ENCODE data around the gene L1TD1.
"Not testable (repeated sequence)": the region's sequence is repeated elsewhere in the genome, so short reads cannot be mapped to it uniquely, and the experiment has no call there.

Gene L1TD1

DNA sequence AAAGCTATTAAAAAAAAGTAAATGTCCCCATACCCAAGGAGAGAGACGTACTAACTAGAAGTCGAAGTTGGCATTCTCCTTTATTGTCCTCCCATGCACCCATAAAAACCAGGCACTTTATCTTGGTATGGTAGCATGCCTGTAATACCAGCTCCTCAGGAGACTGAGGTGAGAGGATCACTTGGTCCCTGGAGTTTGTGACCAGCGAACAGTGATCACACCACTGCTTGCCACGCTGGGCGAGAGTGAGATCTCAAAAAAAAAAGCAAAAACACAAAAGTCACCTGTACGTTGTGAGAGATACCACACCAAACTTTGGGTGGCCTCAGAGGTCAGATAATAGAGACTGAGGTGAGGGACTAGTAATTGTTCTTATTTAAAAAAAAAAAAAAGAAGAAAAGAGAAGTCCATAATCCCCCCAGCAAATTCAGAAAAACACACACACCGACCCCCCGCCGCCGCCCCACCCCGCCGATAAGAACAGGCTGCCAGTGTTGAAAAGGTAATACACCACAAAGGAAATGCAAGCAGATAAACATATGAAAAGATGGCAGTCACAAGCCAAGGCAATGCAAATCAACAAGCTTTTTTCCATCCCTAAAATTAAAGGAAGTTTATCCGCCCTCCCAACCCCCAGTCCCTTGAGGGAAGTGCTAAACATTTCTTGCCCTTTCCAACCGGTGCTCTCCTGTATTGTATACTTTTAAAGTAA lies 3.6 kb downstream of the L1TD1 start:
- DNase-seq = no peak

GRCh38 chr1:62198781-62199125 lies 4.1 kb downstream of the L1TD1 start:
- no peak for DNase-seq

DNA sequence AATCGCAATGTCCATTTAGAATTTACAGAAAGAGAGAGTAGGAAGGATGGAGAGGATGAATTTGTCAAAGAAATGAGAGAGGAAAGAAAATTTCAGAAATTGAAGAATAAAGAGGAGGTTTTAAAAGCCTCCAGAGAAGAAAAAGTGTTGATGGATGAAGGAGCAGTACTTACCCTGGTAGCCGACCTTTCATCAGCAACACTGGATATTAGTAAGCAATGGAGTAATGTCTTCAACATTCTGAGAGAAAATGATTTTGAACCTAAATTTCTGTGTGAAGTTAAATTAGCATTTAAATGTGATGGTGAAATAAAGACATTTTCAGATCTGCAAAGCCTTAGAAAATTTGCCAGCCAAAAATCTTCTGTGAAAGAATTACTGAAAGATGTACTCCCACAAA lies 12.5 kb downstream of the L1TD1 start:
- no peak for DNase-seq

- DNase-seq = no peak
These were observed 13.4 kb downstream of the L1TD1 start for GRCh38 chr1:62208087-62208486.

DNA sequence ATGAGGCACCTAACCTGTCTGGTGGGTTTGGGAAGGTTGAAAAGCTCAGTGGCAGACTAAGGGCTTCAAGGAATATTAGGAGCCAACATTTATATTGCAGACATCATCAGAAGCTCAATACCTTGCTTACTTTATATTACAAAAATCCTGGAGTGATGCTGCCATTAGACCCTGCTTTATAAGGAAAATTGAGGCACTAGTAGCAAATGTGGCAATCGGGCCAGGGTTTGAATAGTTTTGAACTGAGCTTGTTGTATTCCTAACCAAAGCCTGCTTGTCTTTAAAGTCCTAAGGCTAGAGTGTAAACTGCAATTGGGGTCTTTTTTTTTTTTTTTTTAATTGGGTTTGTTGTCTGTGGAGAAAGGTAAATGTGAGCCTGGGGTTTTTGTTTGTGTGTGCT lies 14.3 kb downstream of the L1TD1 start:
- DNase-seq = no peak

DNA sequence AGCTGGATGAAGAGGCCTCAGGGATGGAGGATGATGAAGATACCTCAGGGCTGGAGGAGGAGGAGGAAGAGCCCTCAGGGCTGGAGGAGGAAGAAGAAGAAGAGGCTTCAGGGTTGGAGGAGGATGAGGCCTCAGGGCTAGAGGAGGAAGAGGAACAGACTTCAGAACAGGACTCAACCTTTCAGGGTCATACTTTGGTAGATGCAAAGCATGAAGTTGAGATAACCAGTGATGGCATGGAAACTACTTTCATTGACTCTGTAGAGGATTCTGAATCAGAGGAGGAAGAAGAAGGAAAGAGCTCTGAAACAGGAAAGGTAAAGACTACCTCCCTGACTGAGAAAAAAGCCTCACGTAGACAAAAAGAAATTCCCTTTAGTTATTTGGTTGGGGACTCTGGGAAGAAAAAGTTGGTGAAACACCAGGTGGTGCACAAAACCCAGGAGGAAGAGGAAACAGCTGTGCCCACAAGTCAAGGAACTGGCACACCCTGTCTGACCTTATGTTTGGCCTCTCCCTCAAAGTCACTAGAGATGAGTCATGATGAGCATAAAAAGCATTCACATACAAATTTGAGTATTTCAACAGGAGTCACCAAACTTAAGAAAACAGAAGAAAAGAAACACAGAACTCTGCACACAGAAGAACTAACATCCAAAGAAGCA lies 15.4 kb downstream of the L1TD1 start:
- DNase-seq = no peak

GRCh38 chr1:62210960-62211359 lies 16.3 kb downstream of the L1TD1 start:
- no peak for DNase-seq

- DNase-seq = no peak
These were observed 17.8 kb downstream of the L1TD1 start for GRCh38 chr1:62212411-62212810.

GRCh38 chr1:62213075-62213914 lies 18.6 kb downstream of the L1TD1 start:
- DNase-seq = no peak

DNA sequence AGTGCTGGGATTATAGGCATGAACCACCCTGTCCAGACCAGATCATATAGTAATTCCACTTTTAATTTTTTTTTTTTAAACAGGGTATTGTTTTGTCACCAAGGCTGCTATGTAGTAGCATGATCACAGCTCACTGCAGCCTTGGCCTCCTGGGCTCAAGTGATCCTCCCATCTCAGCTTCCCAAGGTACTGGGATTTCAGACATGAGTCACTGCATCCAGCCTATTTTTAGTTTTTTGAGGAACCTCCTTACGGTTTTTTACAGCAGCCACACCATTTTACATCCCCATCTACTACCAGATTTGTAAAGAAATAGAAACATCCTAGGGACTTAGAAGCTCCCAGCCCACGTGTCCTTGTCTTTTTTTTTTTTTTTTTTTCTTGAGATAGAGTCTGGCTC lies 24.0 kb downstream of the L1TD1 start:
- no peak for DNase-seq

DNA sequence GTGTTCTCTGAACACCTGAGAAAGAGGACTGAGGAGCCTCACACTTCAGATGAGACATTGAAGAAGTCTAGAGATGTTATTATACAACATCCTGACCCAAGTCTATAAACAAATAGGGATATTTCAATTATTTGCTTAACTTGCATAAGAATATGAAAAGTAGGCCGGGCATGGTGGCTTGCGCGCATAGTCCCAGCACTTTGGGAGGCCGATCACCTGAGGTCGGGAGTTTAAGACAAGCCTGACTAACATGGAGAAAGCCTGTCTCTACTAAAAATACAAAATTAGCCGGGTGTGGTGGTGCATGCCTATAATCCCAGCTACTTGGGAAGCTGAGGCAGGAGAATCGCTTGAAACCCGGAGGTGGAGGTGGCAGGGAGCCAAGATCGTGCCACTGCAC lies 25.8 kb downstream of the L1TD1 start:
- not testable (repeated sequence) for DNase-seq

DNA sequence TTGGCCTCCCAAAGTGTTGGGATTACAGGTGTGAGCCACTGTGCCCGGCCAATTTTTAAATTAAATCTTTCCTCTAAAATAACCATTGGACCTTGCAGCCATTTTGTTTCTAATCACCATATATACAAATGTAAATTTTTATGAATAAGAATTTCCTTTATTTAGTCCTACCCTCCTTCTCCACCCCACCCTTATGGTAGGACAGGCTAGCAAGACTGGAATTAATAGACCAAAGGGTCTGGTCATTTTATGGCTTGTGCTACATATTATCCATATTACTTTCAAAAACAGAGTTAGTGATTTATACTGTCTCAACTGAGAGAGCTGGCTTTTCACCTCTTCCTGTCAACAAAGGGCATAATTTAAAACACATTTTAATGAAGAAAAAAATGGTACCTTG lies 26.5 kb downstream of the L1TD1 start:
- DNase-seq = no peak

- DNase-seq = no peak
These were observed 27.7 kb downstream of the L1TD1 start for GRCh38 chr1:62222321-62222720.

GRCh38 chr1:62224182-62224581 lies 29.5 kb downstream of the L1TD1 start:
- no peak for DNase-seq

- DNase-seq = no peak
These were observed 32.8 kb downstream of the L1TD1 start for GRCh38 chr1:62227496-62227895.

- no peak for DNase-seq
These were observed 33.7 kb downstream of the L1TD1 start for GRCh38 chr1:62228136-62228882.

GRCh38 chr1:62228883-62229187 lies 34.2 kb downstream of the L1TD1 start:
- no peak for DNase-seq

GRCh38 chr1:62229468-62229867 lies 34.8 kb downstream of the L1TD1 start:
- DNase-seq = no peak

- DNase-seq = no peak
These were observed 35.3 kb downstream of the L1TD1 start for GRCh38 chr1:62229932-62230331.

DNA sequence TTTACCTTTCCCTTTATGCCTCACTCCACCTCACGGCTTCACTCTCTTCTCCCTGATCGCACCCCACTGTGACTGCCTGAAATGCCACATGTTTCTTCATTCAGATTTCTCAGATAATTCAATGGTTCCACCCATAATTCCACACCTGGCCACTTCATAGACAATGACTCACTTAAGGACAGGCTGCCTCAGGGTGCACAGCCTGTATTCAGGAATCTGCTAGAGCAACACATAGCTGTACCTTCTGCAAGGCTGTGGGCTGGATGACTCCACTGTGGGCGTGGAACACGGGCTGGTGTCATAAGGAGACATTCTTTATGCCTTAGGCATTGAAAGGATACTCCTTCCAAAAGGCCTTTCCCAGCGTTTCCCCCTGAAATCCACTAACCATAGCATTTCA lies 36.1 kb downstream of the L1TD1 start:
- DNase-seq = peak in 1 of 56 donors; percentile 1

- DNase-seq = no peak
These were observed 38.2 kb downstream of the L1TD1 start for GRCh38 chr1:62232871-62233278.

DNA sequence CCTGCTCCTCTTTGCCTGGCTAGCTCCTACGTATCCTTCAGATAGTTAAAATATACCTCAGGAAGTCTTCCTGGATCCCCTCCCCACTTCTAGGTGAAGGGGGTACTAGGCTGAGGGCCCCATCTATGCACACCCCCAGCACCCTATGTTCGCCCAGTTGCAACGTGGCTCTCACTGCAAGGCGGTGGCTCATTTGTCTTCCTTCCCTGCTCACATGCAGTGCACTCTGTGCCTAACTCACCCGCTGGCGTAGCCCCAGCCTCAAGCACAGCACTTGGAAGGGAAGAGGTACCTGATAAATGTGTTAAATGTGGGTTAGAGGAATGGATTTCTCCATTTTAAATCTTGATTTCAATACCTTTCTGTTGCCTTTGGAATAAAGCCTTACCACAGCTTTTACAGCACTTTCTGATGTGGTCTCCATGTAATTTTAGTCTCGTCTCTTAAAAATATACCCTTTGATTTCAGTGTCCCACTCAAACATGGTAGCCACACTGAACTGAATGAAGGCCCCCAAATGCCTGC lies 39.3 kb downstream of the L1TD1 start:
- DNase-seq = no peak
